ENCODE results near the gene DNM3.

- TF ChIP-seq CTCF (optimal IDR thresholded peaks at IDR 0.05 in 1 of 3, IDR thresholded peaks at IDR 0.05 in 1 of 3, conservative IDR thresholded peaks at IDR 0.05 in 1 of 3; ENCODE audit: extremely low read depth in 1 of 3, insufficient read depth in 2 of 3, low read length in 3 of 3) (no peak), EZH2 (IDR thresholded peaks at IDR 0.05; ENCODE audit: low read length) (no peak)
These were observed 21.4 kb upstream of the DNM3 start for GRCh38 chr1:171819946-171820345.
